Stimulated activated naive CD8-positive, alpha-beta T cell treated with anti-CD3 and anti-CD28 coated beads, Interleukin-15, amount 100 ng/mL, for 72 hours (primary cell): ENCODE data around the gene NRCAM.

Experiments
- ATAC-seq: fragments of 150-1000 bp; cut with Tn5 transposase; 2 replicates; pipeline ENCODE4 v1.10.0; 2021; ENCODE audit warnings: mild to moderate bottlenecking, moderate library complexity
- DNase-seq, 2 donors: peaks; one replicate each; pipeline ENCODE4 v3.0.0; 2021 to 2022
- H3K27ac Mint-ChIP-seq, 2 donors: one replicate each; pipeline ENCODE4 v1.8.0; 2022; ENCODE audit warnings: mild to moderate bottlenecking in 2 of 2, mixed read lengths in 2 of 2, moderate library complexity in 2 of 2
- H3K27me3 Mint-ChIP-seq: one replicate; pipeline ENCODE4 v1.8.0; 2022; ENCODE audit warnings: mixed read lengths
- H3K4me1 Mint-ChIP-seq: one replicate; pipeline ENCODE4 v1.8.0; 2022; ENCODE audit warnings: mild to moderate bottlenecking, mixed read lengths
- H3K4me3 Mint-ChIP-seq, 2 donors: one replicate each; pipeline ENCODE4 v1.8.0; 2022; ENCODE audit warnings: mild to moderate bottlenecking in 2 of 2, mixed read lengths in 2 of 2, moderate library complexity in 1 of 2
- H3K9me3 Mint-ChIP-seq, 2 donors: one replicate each; pipeline ENCODE4 v1.8.0; 2022; ENCODE audit warnings: mixed read lengths in 2 of 2

The NRCAM gene

DNA sequence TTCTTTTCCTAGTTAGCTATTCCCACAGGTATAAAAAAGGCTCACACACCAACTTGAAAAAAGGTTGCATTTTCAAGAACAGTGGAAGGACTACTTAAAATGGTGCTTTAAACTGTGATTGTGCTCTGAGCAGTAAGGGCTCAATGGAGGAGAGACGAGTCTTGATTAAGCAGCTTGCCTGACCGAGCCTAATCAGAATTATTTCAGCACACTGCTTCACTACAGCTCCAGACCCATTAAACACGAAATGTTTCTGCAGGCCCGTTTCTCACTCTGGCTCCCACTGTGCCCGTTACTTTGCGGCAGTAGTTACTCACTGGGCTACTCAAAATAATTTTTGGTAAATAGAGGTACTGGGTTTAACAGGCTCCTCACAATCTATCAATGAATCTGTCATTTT, 126.0 kb downstream of the NRCAM start:
- Mint-ChIP-seq H3K27me3 (no peaks in the 10 kb centered on the region), H3K27ac (no peak overlapping the region), H3K4me3 (no peak overlapping the region), H3K4me1 (peaks cover 11% of the 10 kb centered on the region), H3K9me3 (no peaks in the 10 kb centered on the region)
- DNase-seq (no peak), ATAC-seq (no peak)

GRCh38 chr7:108329514-108329913, 126.7 kb downstream of the NRCAM start:
- H3K9me3 Mint-ChIP-seq = no peaks in the 10 kb centered on the region
- no peaks in the 10 kb centered on the region for H3K27me3 Mint-ChIP-seq
- H3K27ac Mint-ChIP-seq = no peak overlapping the region
- no peak overlapping the region for H3K4me3 Mint-ChIP-seq
- DNase-seq = no peak
- H3K4me1 Mint-ChIP-seq = peaks cover 11% of the 10 kb centered on the region
- no peak for ATAC-seq

- no peak for DNase-seq
- ATAC-seq = no peak
- Mint-ChIP-seq H3K4me1 (peaks cover 21% of the 10 kb centered on the region), H3K27me3 (no peaks in the 10 kb centered on the region), H3K4me3 (peak overlapping the region; percentile 33 to 50), H3K27ac (no peak overlapping the region), H3K9me3 (no peaks in the 10 kb centered on the region)
Measured at GRCh38 chr7:108328174-108328651, 128.0 kb downstream of the NRCAM start.

DNA sequence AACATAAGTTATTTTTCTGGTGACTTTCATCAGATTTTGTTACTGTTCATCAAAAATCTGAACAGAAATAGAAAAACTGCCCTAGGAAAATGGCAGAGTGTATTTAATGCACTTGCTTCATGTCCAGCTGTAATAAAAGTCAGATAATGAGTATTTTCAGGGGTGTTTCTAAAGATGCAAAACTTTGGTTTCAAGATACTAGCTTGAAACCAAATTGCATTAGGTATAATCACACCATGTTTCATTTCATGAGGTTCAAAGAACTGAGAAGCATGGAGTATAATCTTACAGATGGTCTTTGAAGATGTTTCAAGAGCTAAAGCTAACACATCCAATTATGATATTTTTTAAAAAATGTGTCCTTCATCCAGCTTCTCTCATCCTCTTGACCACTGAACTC, 128.9 kb downstream of the NRCAM start:
- ATAC-seq = no peak
- Mint-ChIP-seq H3K27me3 (no peaks in the 10 kb centered on the region), H3K4me1 (peaks cover 21% of the 10 kb centered on the region), H3K4me3 (peak overlapping the region in 1 of 2 donors; percentile 7), H3K27ac (no peak overlapping the region), H3K9me3 (no peaks in the 10 kb centered on the region)
- no peak for DNase-seq

DNA sequence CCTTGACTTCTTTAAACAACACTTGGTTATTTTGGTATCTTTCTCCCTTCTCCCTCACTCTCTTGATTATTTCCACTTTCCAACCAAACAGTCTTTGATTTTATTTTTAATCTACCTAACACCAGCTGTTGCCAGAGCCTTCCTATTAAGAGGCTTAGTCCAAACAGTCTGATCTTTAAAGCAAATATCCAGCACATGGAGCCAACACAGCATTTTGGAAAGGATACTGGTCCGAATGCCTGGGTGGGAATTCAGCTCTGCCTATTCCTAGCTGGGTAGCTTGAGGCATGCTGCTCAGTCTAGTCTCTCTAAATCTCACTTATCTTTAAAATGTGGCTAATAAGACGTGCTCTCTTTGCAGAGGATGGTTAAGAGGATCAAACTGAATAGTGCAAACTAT, 129.3 kb downstream of the NRCAM start:
- Mint-ChIP-seq H3K27ac (no peak overlapping the region), H3K27me3 (no peaks in the 10 kb centered on the region), H3K4me3 (no peak overlapping the region), H3K9me3 (no peaks in the 10 kb centered on the region), H3K4me1 (peaks cover 21% of the 10 kb centered on the region)
- ATAC-seq (no peak), DNase-seq (no peak)

DNA sequence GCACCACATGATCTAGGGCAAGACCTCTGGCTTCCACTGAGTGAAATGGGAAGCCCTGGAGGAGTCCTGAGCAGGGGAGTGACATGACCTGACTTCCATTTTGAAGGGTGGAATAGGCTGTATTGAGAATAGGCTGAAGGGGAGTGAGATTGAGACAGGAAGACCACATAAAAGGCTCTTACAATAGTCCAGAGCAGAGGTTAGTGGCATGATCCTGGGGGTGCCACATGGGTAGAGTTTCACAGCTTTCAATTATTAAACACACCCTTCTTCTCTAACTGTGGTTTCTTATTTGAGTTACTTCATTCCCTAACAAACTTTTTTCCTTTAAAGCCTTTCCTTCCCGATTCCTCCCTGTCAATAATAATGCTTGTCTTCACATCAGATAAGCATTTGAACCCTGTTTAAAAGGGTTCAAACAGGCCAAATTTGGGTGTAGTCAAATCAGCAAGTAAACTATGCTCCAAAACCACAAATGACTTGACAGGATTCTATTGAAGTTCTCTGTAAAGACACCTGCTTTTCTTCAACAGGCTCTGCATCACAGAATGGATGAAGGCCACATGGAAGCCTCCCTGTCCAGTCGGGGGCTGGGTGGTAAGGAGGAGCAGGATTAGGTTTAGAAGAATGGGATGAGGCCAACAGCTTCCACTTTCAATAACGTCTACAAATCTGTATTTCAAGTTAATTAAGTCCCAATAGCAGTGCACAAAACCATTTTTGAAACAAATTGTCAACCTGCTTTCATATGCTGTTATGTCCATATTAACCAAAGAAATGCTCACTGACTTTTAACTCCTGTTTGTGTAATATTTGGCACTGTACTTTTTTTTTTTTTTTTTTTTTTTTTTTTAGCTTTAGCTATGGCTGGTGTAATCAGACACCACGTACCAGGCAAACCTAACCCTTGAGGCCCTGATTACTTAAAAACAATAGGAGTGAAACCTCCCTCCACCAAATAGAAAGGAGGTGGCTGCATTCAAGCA, 131.9 kb downstream of the NRCAM start:
- H3K4me1 Mint-ChIP-seq = peaks cover 21% of the 10 kb centered on the region
- no peaks in the 10 kb centered on the region for H3K27me3 Mint-ChIP-seq
- H3K27ac Mint-ChIP-seq = no peak overlapping the region
- DNase-seq (no peak), ATAC-seq (peak; percentile 72)
- no peaks in the 10 kb centered on the region for H3K9me3 Mint-ChIP-seq
- H3K4me3 Mint-ChIP-seq = no peak overlapping the region

DNA sequence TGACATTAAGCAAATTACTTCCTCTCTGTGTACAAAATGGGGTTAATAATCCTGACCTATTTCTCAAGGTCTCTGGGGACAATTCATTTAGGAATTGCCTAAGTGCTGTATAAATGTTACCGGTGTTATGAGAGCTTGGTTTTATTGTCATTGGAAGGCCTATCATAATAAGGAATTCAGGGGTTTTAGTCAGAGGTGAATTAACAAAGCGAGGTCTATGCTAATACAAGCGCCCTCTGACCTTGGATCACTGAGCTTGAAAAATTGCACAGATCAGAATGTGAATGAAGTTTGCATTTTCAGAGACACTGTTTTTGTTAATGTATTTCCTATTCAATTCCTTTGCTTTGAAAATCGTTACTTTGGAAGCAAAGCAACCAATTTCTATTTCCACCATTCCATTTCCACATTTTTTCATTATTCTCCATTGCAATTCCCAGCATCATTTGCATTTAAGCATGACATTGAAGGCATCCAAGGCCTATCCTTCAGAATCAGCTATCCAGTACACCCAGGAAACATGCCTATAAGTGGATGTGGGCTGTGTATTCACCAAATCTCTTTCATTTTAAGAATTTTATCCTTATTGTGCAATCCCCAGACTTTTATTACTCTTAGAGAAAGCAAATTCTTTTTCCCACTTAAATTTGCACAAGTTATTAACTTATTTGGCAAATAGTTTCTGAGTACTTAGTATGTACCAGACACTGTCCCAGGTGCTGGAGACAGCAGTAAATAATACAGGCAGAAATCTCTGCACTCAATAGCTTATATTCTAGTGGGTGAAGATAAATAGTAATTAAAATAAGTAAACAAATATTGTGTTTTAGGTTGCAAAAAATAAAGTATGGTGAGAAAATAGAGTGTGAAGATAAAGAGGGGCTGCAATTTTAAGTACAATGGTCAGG, 133.1 kb downstream of the NRCAM start:
- Mint-ChIP-seq H3K4me3 (no peak overlapping the region), H3K27ac (peak overlapping the region in 1 of 2 donors; percentile 10), H3K27me3 (no peaks in the 10 kb centered on the region), H3K4me1 (peaks cover 20% of the 10 kb centered on the region), H3K9me3 (no peaks in the 10 kb centered on the region)
- DNase-seq (no peak), ATAC-seq (no peak)

GRCh38 chr7:108322046-108322445, 134.2 kb downstream of the NRCAM start:
- ATAC-seq (no peak), DNase-seq (no peak)
- no peak overlapping the region for H3K4me3 Mint-ChIP-seq
- no peaks in the 10 kb centered on the region for H3K27me3 Mint-ChIP-seq
- H3K27ac Mint-ChIP-seq = no peak overlapping the region
- no peaks in the 10 kb centered on the region for H3K9me3 Mint-ChIP-seq
- H3K4me1 Mint-ChIP-seq = peaks cover 14% of the 10 kb centered on the region

DNA sequence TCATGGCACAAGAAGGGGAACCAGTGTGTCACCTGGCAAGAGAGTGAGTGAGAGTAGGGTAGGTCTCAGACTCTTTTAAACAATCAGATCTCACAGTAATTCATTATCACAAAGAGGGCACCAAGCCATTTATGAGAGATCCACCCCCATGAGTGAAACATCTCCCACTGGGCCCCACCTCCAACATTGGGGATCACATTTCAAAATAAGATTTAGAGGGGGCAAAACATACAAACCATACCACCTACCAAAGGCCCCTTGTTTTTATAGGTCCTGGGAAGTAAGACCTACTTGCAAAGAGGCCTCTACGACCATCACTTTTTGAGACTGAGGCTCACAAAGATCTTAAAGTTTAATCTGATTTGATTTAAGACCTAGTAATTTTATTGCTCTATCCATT, 134.9 kb downstream of the NRCAM start:
- H3K27me3 Mint-ChIP-seq = no peaks in the 10 kb centered on the region
- H3K4me1 Mint-ChIP-seq = peaks cover 14% of the 10 kb centered on the region
- DNase-seq = no peak
- no peaks in the 10 kb centered on the region for H3K9me3 Mint-ChIP-seq
- H3K4me3 Mint-ChIP-seq = no peak overlapping the region
- H3K27ac Mint-ChIP-seq = no peak overlapping the region
- no peak for ATAC-seq

DNA sequence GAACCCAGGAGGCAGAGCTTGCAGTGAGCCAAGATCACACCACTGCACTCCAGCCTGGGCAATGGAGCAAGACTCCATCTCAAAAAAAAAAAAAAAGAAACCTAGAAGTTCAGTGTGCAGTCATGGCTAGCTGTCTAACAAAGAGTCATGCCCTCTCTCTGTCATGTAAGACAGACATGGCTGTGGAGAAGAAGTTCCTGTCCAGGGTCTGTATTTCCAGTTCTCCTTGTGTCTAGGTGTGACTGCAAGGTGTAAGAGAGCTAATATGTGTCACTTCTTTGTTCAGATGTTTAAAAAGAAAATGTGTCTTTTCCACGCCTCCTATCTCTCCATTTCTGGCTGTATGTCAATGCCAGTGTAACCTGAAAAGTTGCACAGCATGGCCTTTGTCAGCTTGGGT, 139.5 kb downstream of the NRCAM start:
- no peaks in the 10 kb centered on the region for H3K27me3 Mint-ChIP-seq
- no peak overlapping the region for H3K4me3 Mint-ChIP-seq
- no peak overlapping the region for H3K27ac Mint-ChIP-seq
- no peak for DNase-seq
- ATAC-seq = no peak
- H3K9me3 Mint-ChIP-seq = no peaks in the 10 kb centered on the region
- H3K4me1 Mint-ChIP-seq = peaks cover 4% of the 10 kb centered on the region

DNA sequence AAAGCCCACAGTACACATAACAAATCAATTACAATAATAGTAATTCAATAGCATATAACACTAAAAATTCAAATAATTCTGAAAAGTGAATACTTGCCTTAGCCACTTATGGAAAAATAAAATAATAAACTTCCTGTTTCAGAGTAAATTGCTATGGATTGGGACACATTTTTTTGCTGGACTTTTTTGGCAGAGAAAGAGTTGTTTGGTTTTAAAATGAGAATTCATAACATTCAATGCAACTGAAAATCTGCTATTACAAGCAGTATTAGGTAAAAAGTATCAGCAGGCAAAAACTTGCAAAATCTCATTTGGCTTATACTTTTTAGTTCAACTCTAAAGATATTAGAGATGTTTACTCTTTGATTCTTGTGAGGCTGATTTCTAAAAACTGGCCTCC, 141.7 kb downstream of the NRCAM start:
- H3K4me1 Mint-ChIP-seq = peaks cover 26% of the 10 kb centered on the region
- H3K4me3 Mint-ChIP-seq = no peak overlapping the region
- H3K9me3 Mint-ChIP-seq = no peaks in the 10 kb centered on the region
- ATAC-seq (no peak), DNase-seq (no peak)
- H3K27me3 Mint-ChIP-seq = no peaks in the 10 kb centered on the region
- no peak overlapping the region for H3K27ac Mint-ChIP-seq

DNA sequence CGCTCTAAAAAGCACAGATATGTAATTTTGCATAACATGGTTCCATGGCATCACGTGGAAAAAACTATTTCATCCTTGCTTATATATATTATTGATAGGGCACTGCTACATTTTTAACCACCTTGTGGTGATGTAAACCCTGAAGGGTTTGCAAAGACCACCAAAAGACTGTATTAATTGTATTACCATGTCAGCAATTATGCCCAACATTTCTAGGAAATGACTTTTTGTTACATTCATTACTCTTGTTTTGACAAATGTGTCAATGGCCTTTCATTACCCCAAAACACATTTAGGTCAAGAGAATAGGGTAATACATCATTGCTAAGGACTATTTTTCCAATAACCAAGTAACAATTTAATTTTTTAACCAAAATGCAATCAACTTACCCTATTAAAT, 142.2 kb downstream of the NRCAM start:
- Mint-ChIP-seq H3K4me3 (no peak overlapping the region), H3K4me1 (peaks cover 31% of the 10 kb centered on the region), H3K27ac (no peak overlapping the region), H3K9me3 (no peaks in the 10 kb centered on the region), H3K27me3 (no peaks in the 10 kb centered on the region)
- ATAC-seq (no peak), DNase-seq (no peak)

DNA sequence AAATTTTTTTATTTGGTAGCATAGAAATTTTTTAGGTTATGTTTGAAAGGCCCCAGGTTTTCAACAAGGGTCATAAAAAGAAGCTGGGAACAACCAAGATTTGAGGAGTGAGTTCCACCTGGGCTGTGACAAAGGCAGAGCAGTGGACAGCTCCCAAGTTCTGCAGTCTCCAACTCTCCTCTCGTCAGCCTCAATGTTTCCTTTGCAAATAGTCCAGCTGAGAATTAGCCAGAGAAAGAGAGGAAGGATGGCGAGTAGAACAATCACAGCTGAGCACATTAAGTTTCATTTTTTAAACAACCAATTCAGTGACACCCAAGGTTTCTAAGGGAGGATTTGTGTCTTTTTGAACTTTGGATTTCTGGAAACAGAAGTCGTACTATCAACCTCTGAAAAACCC, 143.2 kb downstream of the NRCAM start:
- DNase-seq (no peak), ATAC-seq (no peak)
- H3K27me3 Mint-ChIP-seq = no peaks in the 10 kb centered on the region
- H3K27ac Mint-ChIP-seq = no peak overlapping the region
- peaks cover 41% of the 10 kb centered on the region for H3K4me1 Mint-ChIP-seq
- no peaks in the 10 kb centered on the region for H3K9me3 Mint-ChIP-seq
- H3K4me3 Mint-ChIP-seq = no peak overlapping the region

DNA sequence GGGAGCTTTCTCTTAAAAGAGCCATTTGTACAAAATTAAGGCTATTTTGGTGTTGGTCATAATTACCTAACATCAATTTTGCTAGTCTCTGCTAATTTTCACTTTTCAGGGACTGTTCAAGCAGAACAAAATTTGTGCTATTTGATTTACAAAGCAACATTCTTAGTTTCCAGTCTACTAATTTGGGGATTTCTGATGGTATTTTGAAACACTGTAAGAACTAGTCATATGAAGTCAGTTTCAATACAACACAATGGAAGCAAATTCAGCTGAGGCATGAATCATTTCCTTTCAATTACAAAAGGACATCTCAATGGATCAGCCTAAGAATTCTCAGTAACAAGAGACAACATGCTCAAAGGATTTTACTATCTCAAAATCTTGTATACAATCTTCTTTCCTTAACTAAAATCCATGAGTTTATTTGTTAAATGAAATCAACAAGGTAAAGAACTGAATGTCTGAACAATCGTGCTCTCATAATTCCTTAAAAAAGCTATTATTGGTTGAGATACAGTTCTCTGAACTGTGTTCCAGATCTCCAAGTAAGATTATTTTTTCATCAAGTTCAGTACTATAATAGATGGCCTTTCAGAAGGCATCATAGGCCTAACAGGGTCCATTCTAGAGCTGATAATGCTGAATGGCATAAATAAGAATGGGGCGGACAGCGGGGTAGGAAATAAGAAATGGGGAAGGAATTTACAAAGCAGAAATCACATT, 144.6 kb downstream of the NRCAM start:
- H3K27ac Mint-ChIP-seq = peak overlapping the region in 1 of 2 donors; percentile 35

DNA sequence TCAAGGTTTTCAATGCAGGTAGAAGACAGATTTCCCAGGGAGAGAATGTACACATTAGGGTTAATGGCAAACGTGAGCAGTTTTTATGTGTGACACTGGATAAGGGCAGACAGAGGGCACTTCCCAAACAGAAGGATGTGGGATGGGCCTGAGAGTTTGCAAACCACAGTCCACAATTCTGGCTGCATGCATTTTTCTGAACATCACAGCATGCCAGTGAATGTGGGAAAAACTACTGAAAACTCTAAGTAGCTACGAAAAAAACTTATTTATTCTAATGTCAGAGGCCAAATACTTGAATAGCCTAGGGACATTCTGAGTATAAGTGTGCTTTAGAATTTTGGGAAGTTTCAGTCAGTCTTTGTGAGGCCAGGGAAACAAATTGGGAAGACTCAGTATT, 145.9 kb downstream of the NRCAM start:
- DNase-seq (no peak), ATAC-seq (no peak)
- Mint-ChIP-seq H3K9me3 (no peaks in the 10 kb centered on the region), H3K4me3 (peak overlapping the region in 1 of 2 donors; percentile 50), H3K4me1 (peaks cover 50% of the 10 kb centered on the region), H3K27me3 (no peaks in the 10 kb centered on the region), H3K27ac (no peak overlapping the region)

More for the DNA sequence above, 144.6 kb downstream of the NRCAM start:
- peak; percentile 79 for ATAC-seq
- Mint-ChIP-seq H3K4me1 (peaks cover 50% of the 10 kb centered on the region), H3K9me3 (no peaks in the 10 kb centered on the region), H3K4me3 (peak overlapping the region; percentile 12 to 21), H3K27me3 (no peaks in the 10 kb centered on the region)
- no peak for DNase-seq
